ENCODE data around the gene RIMBP2.

Gene RIMBP2

GRCh38 chr12:130473266-130473665, 242.8 kb downstream of the RIMBP2 start:
- DNase-seq (ENCODE audit: low read depth, low spot score) = no peak

GRCh38 chr12:130470969-130471368, 245.1 kb downstream of the RIMBP2 start:
- no peak for DNase-seq (ENCODE audit: low read depth, low spot score)
- H3K4me3 ChIP-seq (ENCODE audit: low read length) = no peak overlapping the region

More at GRCh38 chr12:130473266-130473665, 242.8 kb downstream of the RIMBP2 start:
- H3K4me3 ChIP-seq (ENCODE audit: low read length) = no peak overlapping the region

GRCh38 chr12:130469552-130469951, 246.5 kb downstream of the RIMBP2 start:
- no peak overlapping the region for H3K4me3 ChIP-seq (ENCODE audit: low read length)
- DNase-seq (ENCODE audit: low read depth, low spot score) = no peak

- DNase-seq (ENCODE audit: low read depth, low spot score) = no peak
- H3K4me3 ChIP-seq (ENCODE audit: low read length) = no peak overlapping the region
Observed at GRCh38 chr12:130468700-130469245, 247.3 kb downstream of the RIMBP2 start.

- no peak for DNase-seq (ENCODE audit: low read depth, low spot score)
- H3K4me3 ChIP-seq (ENCODE audit: low read length) = no peak overlapping the region
Observed at GRCh38 chr12:130468186-130468585, 247.9 kb downstream of the RIMBP2 start.

- no peak for DNase-seq (ENCODE audit: low read depth, low spot score)
- H3K4me3 ChIP-seq (ENCODE audit: low read length) = no peak overlapping the region
Observed at GRCh38 chr12:130465626-130466025, 250.5 kb downstream of the RIMBP2 start.

- no peak for DNase-seq (ENCODE audit: low read depth, low spot score)
- H3K4me3 ChIP-seq (ENCODE audit: low read length) = no peak overlapping the region
Observed at GRCh38 chr12:130465046-130465445, 251.1 kb downstream of the RIMBP2 start.

GRCh38 chr12:130463818-130464670, 252.1 kb downstream of the RIMBP2 start:
- DNase-seq (ENCODE audit: low read depth, low spot score) = no peak
- H3K4me3 ChIP-seq (ENCODE audit: low read length) = no peak overlapping the region

- no peak for DNase-seq (ENCODE audit: low read depth, low spot score)
- no peak overlapping the region for H3K4me3 ChIP-seq (ENCODE audit: low read length)
Observed at GRCh38 chr12:130463275-130463658, 252.8 kb downstream of the RIMBP2 start.

GRCh38 chr12:130462558-130463274, 253.4 kb downstream of the RIMBP2 start:
- DNase-seq (ENCODE audit: low read depth, low spot score) = no peak

GRCh38 chr12:130461839-130462557, 254.1 kb downstream of the RIMBP2 start:
- no peak for DNase-seq (ENCODE audit: low read depth, low spot score)
- no peak overlapping the region for H3K4me3 ChIP-seq (ENCODE audit: low read length)

More at GRCh38 chr12:130462558-130463274, 253.4 kb downstream of the RIMBP2 start:
- no peak overlapping the region for H3K4me3 ChIP-seq (ENCODE audit: low read length)

GRCh38 chr12:130461447-130461815, 254.7 kb downstream of the RIMBP2 start:
- DNase-seq (ENCODE audit: low read depth, low spot score) = no peak
- H3K4me3 ChIP-seq (ENCODE audit: low read length) = no peak overlapping the region

- no peak for DNase-seq (ENCODE audit: low read depth, low spot score)
- no peak overlapping the region for H3K4me3 ChIP-seq (ENCODE audit: low read length)
Observed at GRCh38 chr12:130460611-130461446, 255.3 kb downstream of the RIMBP2 start.

- H3K4me3 ChIP-seq (ENCODE audit: low read length) = no peak overlapping the region
Observed at GRCh38 chr12:130459916-130460315, 256.2 kb downstream of the RIMBP2 start.

GRCh38 chr12:130458341-130458740, 257.8 kb downstream of the RIMBP2 start:
- DNase-seq (ENCODE audit: low read depth, low spot score) = no peak

More at GRCh38 chr12:130459916-130460315, 256.2 kb downstream of the RIMBP2 start:
- DNase-seq (ENCODE audit: low read depth, low spot score) = no peak

GRCh38 chr12:130457215-130457614, 258.9 kb downstream of the RIMBP2 start:
- DNase-seq (ENCODE audit: low read depth, low spot score) = no peak
- H3K4me3 ChIP-seq (ENCODE audit: low read length) = no peak overlapping the region

More at GRCh38 chr12:130458341-130458740, 257.8 kb downstream of the RIMBP2 start:
- no peak overlapping the region for H3K4me3 ChIP-seq (ENCODE audit: low read length)

- no peak for DNase-seq (ENCODE audit: low read depth, low spot score)
- no peak overlapping the region for H3K4me3 ChIP-seq (ENCODE audit: low read length)
Observed at GRCh38 chr12:130456375-130457199, 259.5 kb downstream of the RIMBP2 start.

GRCh38 chr12:130455161-130455560, 260.9 kb downstream of the RIMBP2 start:
- DNase-seq (ENCODE audit: low read depth, low spot score) = no peak
- H3K4me3 ChIP-seq (ENCODE audit: low read length) = no peak overlapping the region

Measured in Jurkat, Clone E6-1 (cell line).